Stomach (tissue), 4 donors: ENCODE measurements around the gene DUOX2.

Source experiments
- CTCF ChIP-seq, 7 experiments: fragments of 450-650 bp in 4 of 7; fragments of 200-600 bp in 3 of 7; sonication (generic) in 3 of 7; IDR thresholded peaks; one replicate each; pipeline ENCODE4 v1.5.1; 2016 to 2019; ENCODE audit warnings: antibody characterized with exemption in 7 of 7, control low read depth in 2 of 7, mild to moderate bottlenecking in 1 of 7
- EP300 ChIP-seq: sonication (generic); formaldehyde crosslinking; IDR thresholded peaks from one replicate; pipeline ENCODE4 v1.6.1; 2017; ENCODE audit warnings: antibody characterized with exemption
- POLR2A ChIP-seq, 4 donors: fragments of 450-650 bp; IDR thresholded peaks; one replicate each; pipeline ENCODE4 v1.6.1; 2016; ENCODE audit warnings: antibody characterized with exemption in 4 of 4, control low read depth in 2 of 4, mild to moderate bottlenecking in 1 of 4, moderate library complexity in 1 of 4
- POLR2AphosphoS5 ChIP-seq, 3 donors: sonication (generic); formaldehyde crosslinking; IDR thresholded peaks; one replicate each; pipeline ENCODE4 v1.6.1; 2016; ENCODE audit warnings: antibody characterized with exemption in 3 of 3

- TF ChIP-seq CTCF (IDR thresholded peaks at IDR 0.05) = no peak
- no peak for TF ChIP-seq POLR2A (IDR thresholded peaks at IDR 0.05)
- no peak for TF ChIP-seq EP300
- peak in 2 of 3 donors; percentile 49 to 52 for TF ChIP-seq POLR2AphosphoS5 (IDR thresholded peaks at IDR 0.05)
These were observed 30.7 kb downstream of the DUOX2 start for GRCh38 chr15:45083223-45083622.
